Endothelial cell of umbilical vein (primary cell): ENCODE data around the gene PGBD5. TPM values are rescaled to one million over a fixed set of nuclear protein-coding genes. Genes with fewer than 3 reads are reported as not detected.

Experiments
- BruUV-seq: library from RNA; stranded (reverse); fragments of 400-500 nt; replicated peaks from 2 replicates; lab custom pipeline; 2021; lab: Mats Ljungman, UMichigan
- CTCF ChIA-PET: fragments of 300-600, 350-600 bp; sonication (Branson Sonifier 250); formaldehyde crosslinking; loops from one replicate; lab custom pipeline; 2021; ENCODE audit warnings: antibody characterized with exemption, inconsistent platforms; lab: Charles Lee
- POLR2A ChIA-PET: fragments of 300-600, 350-600 bp; sonication (Branson Sonifier 250); formaldehyde crosslinking; loops from one replicate; lab custom pipeline; 2021; ENCODE audit warnings: antibody characterized with exemption, inconsistent platforms; lab: Charles Lee
- DNase-seq: peaks from one replicate; pipeline ENCODE4 v3.0.0-alpha.2; 2011; ENCODE audit warnings: low read depth, low spot score
- FAIRE-seq: peaks from 2 replicates; lab custom pipeline; 2011; peaks lifted over from hg19 to GRCh38; lab: Jason Lieb, UNC
- H2AFZ ChIP-seq: 2 replicates; pipeline ENCODE4 v1.6.0; 2012; ENCODE audit warnings: low read depth, low read length, control low read depth, inconsistent platforms
- H3K27ac ChIP-seq: 2 replicates; pipeline ENCODE4 v1.5.1; 2011; ENCODE audit warnings: low read depth, mild to moderate bottlenecking, control low read depth, low read length, moderate library complexity; ENCODE audit not compliant: insufficient read depth
- H3K27me3 ChIP-seq, 2 experiments: 2 replicates each; pipeline versions ENCODE4 v1.6.0 to v1.6.1; 2011; ENCODE audit warnings: low read length in 2 of 2, mixed read lengths in 1 of 2; ENCODE audit not compliant: control insufficient read depth in 2 of 2, insufficient read depth in 2 of 2
- H3K36me3 ChIP-seq, 2 experiments: 2 replicates in 1 of 2; 3 replicates in 1 of 2; pipeline ENCODE4 v1.5.1; 2011; ENCODE audit warnings: low read length in 2 of 2, mild to moderate bottlenecking in 1 of 2, moderate library complexity in 1 of 2; ENCODE audit not compliant: control insufficient read depth in 2 of 2, insufficient read depth in 2 of 2; ENCODE audit errors: extremely low read depth in 1 of 2
- H3K4me1 ChIP-seq: 3 replicates; pipeline ENCODE4 v1.5.1; 2011; ENCODE audit warnings: mild to moderate bottlenecking, low read length; ENCODE audit not compliant: control insufficient read depth, insufficient read depth; ENCODE audit errors: extremely low read depth
- H3K4me2 ChIP-seq: 2 replicates; pipeline ENCODE4 v1.6.1; 2011; ENCODE audit warnings: low read length, control low read depth, mixed read lengths; ENCODE audit not compliant: insufficient read depth
- H3K4me3 ChIP-seq, 3 experiments: fragments of 200-600 bp in 1 of 3; sonication (generic), shearing (Covaris generic) in 1 of 3; replicated peaks in 1 of 3; 2 replicates each; pipeline ENCODE4 v1.5.1; 2011 to 2016; ENCODE audit warnings: control low read depth in 3 of 3, low read length in 3 of 3, mild to moderate bottlenecking in 2 of 3, inconsistent platforms in 1 of 3, low read depth in 1 of 3, moderate library complexity in 1 of 3; ENCODE audit not compliant: insufficient read depth in 1 of 3
- H3K79me2 ChIP-seq: 2 replicates; pipeline ENCODE4 v1.6.0; 2012; ENCODE audit warnings: low read length, inconsistent platforms; ENCODE audit not compliant: control insufficient read depth, insufficient read depth
- H3K9ac ChIP-seq: replicated peaks from 2 replicates; pipeline ENCODE3; 2011; ENCODE audit warnings: low read length, control low read depth; ENCODE audit not compliant: insufficient read depth; ENCODE audit errors: extremely low read depth
- H3K9me1 ChIP-seq: replicated peaks from 3 replicates; pipeline ENCODE4 v1.6.0; 2011; ENCODE audit warnings: mild to moderate bottlenecking, low read length; ENCODE audit not compliant: control insufficient read depth, insufficient read depth; ENCODE audit errors: extremely low read depth
- H3K9me3 ChIP-seq: replicated peaks from 2 replicates; pipeline ENCODE4 v1.5.1; 2012; ENCODE audit warnings: low read length, inconsistent platforms; ENCODE audit not compliant: control insufficient read depth, insufficient read depth
- H4K20me1 ChIP-seq: replicated peaks from 2 replicates; pipeline ENCODE3; 2011; ENCODE audit warnings: mild to moderate bottlenecking, low read length; ENCODE audit not compliant: control insufficient read depth, insufficient read depth; ENCODE audit errors: extremely low read depth
- CTCF ChIP-seq, 2 donors: IDR thresholded peaks; 1 replicate in 1 of 2; 2 replicates in 1 of 2; pipeline ENCODE4 v1.5.1; 2011; ENCODE audit warnings: low read length in 2 of 2, mild to moderate bottlenecking in 2 of 2, moderate library complexity in 2 of 2, control low read depth in 1 of 2, inconsistent platforms in 1 of 2, low read depth in 1 of 2; ENCODE audit not compliant: insufficient read depth in 1 of 2; ENCODE audit errors: extremely low read depth in 1 of 2
- EZH2 ChIP-seq: IDR thresholded peaks from 2 replicates; pipeline ENCODE4 v1.6.1; 2012; ENCODE audit warnings: borderline replicate concordance, low read depth, mild to moderate bottlenecking, moderate library complexity, low read length, inconsistent platforms; ENCODE audit not compliant: severe bottlenecking
- FOS ChIP-seq: IDR thresholded peaks from 2 replicates; pipeline ENCODE4 v1.6.1; 2011; ENCODE audit warnings: mild to moderate bottlenecking, low read length, moderate library complexity, borderline replicate concordance; ENCODE audit not compliant: insufficient read depth
- GATA2 ChIP-seq: IDR thresholded peaks from 2 replicates; pipeline ENCODE4 v1.7.0; 2011; ENCODE audit warnings: low read depth, mild to moderate bottlenecking, moderate library complexity, mixed read lengths, low read length; ENCODE audit not compliant: insufficient read length, insufficient read depth
- JUN ChIP-seq: IDR thresholded peaks from 2 replicates; pipeline ENCODE4 v1.6.1; 2011; ENCODE audit warnings: borderline replicate concordance, low read depth; ENCODE audit not compliant: insufficient read length, insufficient read depth
- MAX ChIP-seq: IDR thresholded peaks from 2 replicates; pipeline ENCODE4 v1.6.1; 2011; ENCODE audit not compliant: insufficient read depth, insufficient read length
- MYC ChIP-seq: IDR thresholded peaks from one replicate; pipeline ENCODE4 v1.6.1; 2011; ENCODE audit warnings: mild to moderate bottlenecking, low read depth, low read length
- POLR2A ChIP-seq: IDR thresholded peaks from 2 replicates; pipeline ENCODE4 v1.6.1; 2012; ENCODE audit warnings: low read depth, mild to moderate bottlenecking, control low read depth, low read length
- POLR2AphosphoS5 ChIP-seq: IDR thresholded peaks from 2 replicates; pipeline ENCODE4 v1.6.1; 2012; ENCODE audit warnings: low read depth, mild to moderate bottlenecking, control low read depth, low read length, moderate library complexity; ENCODE audit not compliant: insufficient read depth
- dilution Hi-C: fragments of 300-500 bp; cut with MboI; formaldehyde crosslinking; loops from one replicate; pipeline ENCODE4 v1.15.0; 2019; ENCODE audit warnings: low sequenced_read_pairs; ENCODE audit not compliant: extremely low pct_ligation_motif_present
- intact Hi-C: fragments of 100-400 bp; cut with micrococcal nuclease; formaldehyde crosslinking; loops from one replicate; pipeline ENCODE4 v1.10.0; 2022
- polyA plus RNA-seq, 4 experiments: library from polyadenylated mRNA; depleted of rRNA in 3 of 4; stranded (reverse) in 3 of 4; unstranded in 1 of 4; fragments of >200 nt; gene quantifications; 2 replicates each; pipeline versions ENCODE4 v1.2.1 to v1.2.3, GENCODE V29; 2011 to 2012; ENCODE audit warnings: missing spikeins in 1 of 4
- total RNA-seq: library from RNA; stranded (reverse); gene quantifications from 2 replicates; pipeline ENCODE4 v1.2.3, GENCODE V29; 2021

The PGBD5 gene
- total and polyA plus RNA-seq, 2 donors (not counting 3 experiments of a cell fraction or from before 2014, with no cell fraction given): 0.03 TPM; not detected in 1

- H3K9ac ChIP-seq: no peak overlapping the region
- H3K36me3 ChIP-seq: no peaks in the 10 kb centered on the region
- no peak overlapping the region for H3K4me2 ChIP-seq
- no TSS peak for BruUV-seq
- H3K4me3 ChIP-seq: no peak overlapping the region
- no peaks in the 10 kb centered on the region for H3K9me1 ChIP-seq
- dilution Hi-C loops: no loop called here
- ChIA-PET POLR2A (no interaction called here), CTCF (interaction anchor here (0.7 to 1.6 kb wide), 3 partner anchors 654 to 752 kb away, joined by 3 to 7 read pairs (median 3); no protein-coding TSS in a partner anchor)
- H3K9me3 ChIP-seq: no peaks in the 10 kb centered on the region
- no peak overlapping the region for H2AFZ ChIP-seq
- no peaks in the 10 kb centered on the region for H4K20me1 ChIP-seq
- intact Hi-C loops: loop anchor here (10.0 kb wide), 2 partner anchors 420 to 470 kb away; no protein-coding TSS in a partner anchor
- no peak overlapping the region for H3K27ac ChIP-seq
- DNase-seq (no peak), FAIRE-seq (no peak)
- TF ChIP-seq POLR2AphosphoS5: no peak
- TF ChIP-seq MAX: no peak
- no peak for TF ChIP-seq GATA2
- no peak for TF ChIP-seq MYC
- no peak for TF ChIP-seq FOS
- TF ChIP-seq EZH2: no peak
- no peak for TF ChIP-seq CTCF (IDR thresholded peaks at IDR 0.05; ENCODE audit: extremely low read depth in 1 of 2, insufficient read depth in 1 of 2, low read depth in 1 of 2, low read length in 2 of 2)
- no peak for TF ChIP-seq POLR2A
- no peak for TF ChIP-seq JUN
- H3K79me2 ChIP-seq: no peaks in the 10 kb centered on the region
- no peaks in the 10 kb centered on the region for H3K4me1 ChIP-seq
- no peaks in the 10 kb centered on the region for H3K27me3 ChIP-seq
These were observed 111.0 kb downstream of the PGBD5 start for GRCh38 chr1:230315099-230315498.
